ENCODE results near the gene PXN.
"Not testable (repeated sequence)": the region's sequence is repeated elsewhere in the genome, so short reads cannot be mapped to it uniquely, and the experiment has no call there.

PXN gene

DNA sequence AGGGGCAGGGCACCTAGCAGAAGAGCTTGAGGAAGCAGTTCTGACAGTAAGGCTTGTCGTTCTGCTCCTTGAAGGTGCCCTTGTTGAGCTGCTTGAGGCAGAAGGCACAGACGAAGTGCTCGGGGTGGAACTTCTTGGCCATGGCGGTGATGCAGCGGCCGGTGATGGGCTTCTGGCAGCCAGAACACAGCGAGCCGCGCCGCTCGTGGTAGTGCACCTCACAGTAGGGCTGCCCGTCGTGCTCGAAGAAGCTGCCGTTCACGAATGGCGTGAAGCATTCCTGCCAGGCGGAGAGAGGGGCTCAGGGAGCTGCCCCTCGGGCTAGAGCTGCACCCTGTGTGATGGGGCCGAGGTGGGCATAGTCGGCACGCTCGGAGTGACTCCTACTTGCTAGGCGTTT, 53.2 kb downstream of the PXN start:
- Histone ChIP-seq H3K9me3 (peaks cover 4% of the 10 kb centered on the region), H3K27me3 (no peaks in the 10 kb centered on the region), H3K27ac (no peak overlapping the region), H3K36me3 (peaks cover 77% of the 10 kb centered on the region), H3K4me3 (ENCODE audit: low read depth in 1 of 2, low read length in 1 of 2) (no peak overlapping the region), H3K4me1 (ENCODE audit: control insufficient read depth in 1 of 2, insufficient read depth in 1 of 2, low read depth in 1 of 2, low read length in 1 of 2) (peaks cover 4 to 7% of the 10 kb centered on the region in 2 experiments)
- TF ChIP-seq, protein P1, sequence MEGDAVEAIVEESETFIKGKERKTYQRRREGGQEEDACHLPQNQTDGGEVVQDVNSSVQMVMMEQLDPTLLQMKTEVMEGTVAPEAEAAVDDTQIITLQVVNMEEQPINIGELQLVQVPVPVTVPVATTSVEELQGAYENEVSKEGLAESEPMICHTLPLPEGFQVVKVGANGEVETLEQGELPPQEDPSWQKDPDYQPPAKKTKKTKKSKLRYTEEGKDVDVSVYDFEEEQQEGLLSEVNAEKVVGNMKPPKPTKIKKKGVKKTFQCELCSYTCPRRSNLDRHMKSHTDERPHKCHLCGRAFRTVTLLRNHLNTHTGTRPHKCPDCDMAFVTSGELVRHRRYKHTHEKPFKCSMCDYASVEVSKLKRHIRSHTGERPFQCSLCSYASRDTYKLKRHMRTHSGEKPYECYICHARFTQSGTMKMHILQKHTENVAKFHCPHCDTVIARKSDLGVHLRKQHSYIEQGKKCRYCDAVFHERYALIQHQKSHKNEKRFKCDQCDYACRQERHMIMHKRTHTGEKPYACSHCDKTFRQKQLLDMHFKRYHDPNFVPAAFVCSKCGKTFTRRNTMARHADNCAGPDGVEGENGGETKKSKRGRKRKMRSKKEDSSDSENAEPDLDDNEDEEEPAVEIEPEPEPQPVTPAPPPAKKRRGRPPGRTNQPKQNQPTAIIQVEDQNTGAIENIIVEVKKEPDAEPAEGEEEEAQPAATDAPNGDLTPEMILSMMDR (IDR thresholded peaks at IDR 0.05): no peak

DNA sequence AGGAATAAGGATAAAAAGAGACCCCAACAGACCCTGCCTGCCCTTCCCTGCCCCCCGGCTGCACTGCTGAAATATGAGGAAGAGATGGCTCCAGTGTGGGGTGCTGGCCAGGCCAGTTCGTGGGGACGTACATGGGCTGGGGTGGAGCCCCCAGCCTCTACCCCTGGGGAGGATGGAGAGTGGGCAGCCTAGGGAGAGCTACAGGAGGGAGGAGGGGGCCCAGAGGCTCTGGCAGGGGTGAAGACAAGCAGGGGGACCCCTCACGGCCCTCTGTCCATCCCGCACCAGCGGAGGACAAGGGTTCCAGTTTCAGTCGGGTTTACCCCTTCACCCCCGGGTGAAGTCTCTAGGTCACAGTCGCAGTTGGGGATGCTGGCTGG, 53.6 kb downstream of the PXN start:
- Histone ChIP-seq H3K27ac (no peak overlapping the region), H3K36me3 (peaks cover 72% of the 10 kb centered on the region), H3K27me3 (no peaks in the 10 kb centered on the region), H3K4me1 (ENCODE audit: control insufficient read depth in 1 of 2, insufficient read depth in 1 of 2, low read depth in 1 of 2, low read length in 1 of 2) (peaks cover under 1 to 3% of the 10 kb centered on the region in 2 experiments), H3K4me3 (ENCODE audit: low read depth in 1 of 2, low read length in 1 of 2) (no peak overlapping the region), H3K9me3 (peaks cover 4% of the 10 kb centered on the region)
- TF ChIP-seq, protein P1 (IDR thresholded peaks at IDR 0.05): no peak

DNA sequence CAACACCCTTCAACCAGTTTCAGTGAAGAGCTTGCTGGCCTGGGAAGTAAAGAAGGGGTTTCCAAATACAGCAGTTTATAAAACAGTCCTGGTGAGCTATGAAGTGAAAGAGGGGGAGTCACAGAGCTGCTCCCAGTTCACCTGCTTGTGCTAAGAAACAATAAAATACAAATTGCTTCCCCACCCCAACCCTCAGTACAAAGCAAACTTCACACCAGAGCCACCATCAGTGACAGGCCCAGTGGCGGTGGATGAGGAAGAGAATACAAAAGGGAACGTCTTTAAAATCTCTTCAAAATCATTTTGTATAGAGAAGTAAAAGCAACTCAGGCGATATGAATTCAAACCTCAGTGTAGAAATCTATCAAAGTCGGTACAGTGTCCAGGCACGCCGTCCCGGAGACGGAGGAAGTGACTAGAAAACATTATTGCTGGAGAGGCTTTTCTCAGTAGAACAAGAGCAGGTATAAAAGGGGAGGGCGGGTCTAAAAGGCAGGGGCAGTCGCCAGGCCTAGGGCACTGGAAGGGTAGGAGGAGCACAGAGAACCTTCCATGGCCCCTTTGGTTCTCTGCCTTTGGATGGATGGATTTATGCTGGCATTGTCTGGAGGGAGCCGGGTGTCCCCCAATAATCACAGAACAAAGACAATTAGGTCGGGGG, 54.2 kb downstream of the PXN start:
- peaks cover 4% of the 10 kb centered on the region for H3K9me3 ChIP-seq
- no peaks in the 10 kb centered on the region for H3K4me1 ChIP-seq (ENCODE audit: control insufficient read depth in 1 of 2, insufficient read depth in 1 of 2, low read depth in 1 of 2, low read length in 1 of 2)
- H3K27me3 ChIP-seq: no peaks in the 10 kb centered on the region
- H3K36me3 ChIP-seq: peaks cover 67% of the 10 kb centered on the region
- no peak overlapping the region for H3K27ac ChIP-seq
- TF ChIP-seq, protein P1 (IDR thresholded peaks at IDR 0.05): no peak
- H3K4me3 ChIP-seq (ENCODE audit: low read depth in 1 of 2, low read length in 1 of 2): no peak overlapping the region

DNA sequence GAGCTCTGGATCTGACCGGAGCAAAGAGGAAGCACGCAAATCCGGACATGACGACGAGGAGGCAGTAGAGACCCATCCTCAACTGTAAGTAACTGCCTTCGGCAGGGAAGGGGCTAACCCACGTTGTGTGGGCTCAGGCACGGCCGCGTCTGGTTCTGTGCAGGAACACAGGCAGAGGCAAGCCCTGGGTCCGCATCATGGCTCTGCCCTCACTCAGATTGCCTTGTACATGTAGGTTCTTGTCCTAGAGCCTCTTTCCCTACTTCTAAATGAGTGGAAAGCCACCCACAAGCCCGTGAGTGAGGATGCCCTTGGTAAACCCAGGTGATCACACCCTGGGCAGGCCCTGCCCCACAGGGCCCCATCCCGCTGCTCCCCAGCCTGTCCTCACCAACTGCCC, 55.7 kb downstream of the PXN start:
- peaks cover 52% of the 10 kb centered on the region for H3K36me3 ChIP-seq

DNA sequence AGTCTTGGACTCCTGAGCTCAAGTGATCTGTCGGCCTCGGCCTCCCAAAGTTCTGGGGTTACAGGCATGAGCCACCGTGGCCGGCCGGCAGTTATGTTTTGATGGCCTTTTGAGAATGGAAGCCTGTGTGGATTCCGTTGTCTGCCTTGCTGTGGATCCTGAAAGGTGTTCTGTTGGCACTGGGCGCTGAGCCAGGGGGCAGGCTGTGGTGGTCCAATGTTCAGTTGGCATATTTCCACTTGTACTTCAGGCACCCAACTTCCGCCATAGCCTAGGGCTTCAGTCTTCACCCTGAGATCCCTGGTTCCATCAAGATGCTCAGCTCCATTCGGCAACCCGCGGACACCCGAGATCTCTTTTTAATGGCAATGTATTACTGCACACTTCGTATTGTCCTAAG, 58.3 kb downstream of the PXN start:
- TF ChIP-seq, protein P1 (IDR thresholded peaks at IDR 0.05): no peak

More for the DNA sequence above, 55.7 kb downstream of the PXN start:
- Histone ChIP-seq H3K4me3 (ENCODE audit: low read depth in 1 of 2, low read length in 1 of 2) (no peak overlapping the region), H3K27ac (peak overlapping the region; percentile 43), H3K4me1 (ENCODE audit: control insufficient read depth in 1 of 2, insufficient read depth in 1 of 2, low read depth in 1 of 2, low read length in 1 of 2) (no peaks in the 10 kb centered on the region), H3K27me3 (no peaks in the 10 kb centered on the region), H3K9me3 (peaks cover 4% of the 10 kb centered on the region)
- TF ChIP-seq, protein P1 (IDR thresholded peaks at IDR 0.05): no peak

DNA sequence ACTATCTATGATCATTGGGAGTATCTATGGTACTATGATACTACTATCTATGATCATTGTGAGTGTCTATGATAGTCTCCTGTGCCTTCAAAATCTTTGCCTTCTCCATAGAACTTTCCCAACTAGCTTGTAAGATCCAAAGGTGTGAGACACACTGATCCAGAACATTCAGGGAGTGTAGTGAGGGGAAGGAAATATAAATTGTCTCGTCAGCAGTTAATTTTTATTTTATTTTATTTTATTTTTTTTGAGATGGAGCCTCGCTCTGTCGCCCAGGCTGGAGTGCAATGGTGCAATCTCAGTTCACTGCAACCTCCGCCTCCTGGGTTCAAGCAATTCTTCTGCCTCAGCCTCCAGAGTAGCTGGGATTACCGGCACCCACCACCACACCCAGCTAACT, 58.7 kb downstream of the PXN start:
- H3K27ac ChIP-seq; H3K4me1 ChIP-seq (ENCODE audit: control insufficient read depth in 1 of 2, insufficient read depth in 1 of 2, low read depth in 1 of 2, low read length in 1 of 2); H3K27me3 ChIP-seq; H3K9me3 ChIP-seq; H3K4me3 ChIP-seq (ENCODE audit: low read depth in 1 of 2, low read length in 1 of 2): not testable (repeated sequence)
- H3K36me3 ChIP-seq: peaks cover 21% of the 10 kb centered on the region

More for the DNA sequence above, 58.3 kb downstream of the PXN start:
- Histone ChIP-seq H3K9me3 (no peaks in the 10 kb centered on the region), H3K27ac (no peak overlapping the region), H3K36me3 (peaks cover 26% of the 10 kb centered on the region), H3K4me3 (ENCODE audit: low read depth in 1 of 2, low read length in 1 of 2) (no peak overlapping the region), H3K27me3 (no peaks in the 10 kb centered on the region), H3K4me1 (ENCODE audit: control insufficient read depth in 1 of 2, insufficient read depth in 1 of 2, low read depth in 1 of 2, low read length in 1 of 2) (peaks cover under 1% of the 10 kb centered on the region in 2 experiments)
